Fibroblast of skin of scalp (primary cell): Measurements from ENCODE around the gene AMHR2.

Source experiments
- DNase-seq: peaks from one replicate; pipeline ENCODE4 v3.0.0-alpha.2; 2013

Gene AMHR2

DNA sequence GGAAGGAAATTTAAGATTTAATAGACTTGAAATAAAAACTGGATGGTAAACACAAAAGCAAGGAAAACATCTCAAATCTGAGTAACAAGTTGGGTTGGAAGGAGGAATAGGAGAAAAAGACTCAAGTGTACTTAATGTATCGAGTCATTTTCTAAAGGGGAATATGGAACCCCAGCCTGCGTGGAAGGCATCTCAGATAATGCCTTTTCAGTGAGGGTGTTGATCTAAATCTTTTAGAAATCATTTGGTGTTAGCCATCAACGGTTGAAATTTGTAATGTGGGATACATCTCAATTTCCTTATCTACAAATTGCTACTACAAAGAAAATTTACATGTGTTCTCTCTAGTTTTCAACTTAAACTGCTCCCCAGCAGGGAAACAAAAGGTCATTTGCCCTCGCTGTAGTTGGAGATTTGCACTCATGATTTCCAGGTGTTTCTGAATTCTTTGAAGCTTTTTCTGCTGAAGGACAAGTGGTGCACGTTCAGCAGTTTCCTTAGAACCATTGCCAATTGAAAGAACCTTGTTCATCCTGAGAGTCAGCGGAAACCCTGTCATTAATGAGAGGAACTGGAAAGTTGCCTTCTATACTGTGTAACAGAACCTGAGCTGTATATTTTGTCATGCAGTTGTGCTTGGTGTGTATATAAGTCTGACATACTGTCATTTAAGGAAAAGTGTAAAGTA lies 30.4 kb downstream of the AMHR2 start:
- no peak for DNase-seq

DNA sequence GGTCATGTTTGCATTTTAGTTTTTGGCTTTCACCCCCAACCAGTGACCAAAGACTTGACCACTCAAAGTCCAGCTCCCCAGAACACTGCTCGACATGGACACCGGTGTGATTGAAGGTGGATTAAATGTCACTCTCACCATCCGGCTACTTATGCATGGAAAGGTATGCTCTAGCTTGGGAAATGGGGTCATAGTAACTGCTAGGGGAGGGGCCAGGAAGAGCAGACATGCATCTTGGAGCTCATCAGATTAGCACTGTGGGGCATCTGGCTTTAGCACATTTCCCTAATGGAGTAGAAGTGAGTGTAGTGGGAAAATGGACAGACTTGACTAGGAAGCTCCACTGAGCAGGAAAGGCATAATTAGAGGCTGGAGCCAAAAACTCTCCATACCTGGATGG lies 31.1 kb downstream of the AMHR2 start:
- DNase-seq = no peak

DNA sequence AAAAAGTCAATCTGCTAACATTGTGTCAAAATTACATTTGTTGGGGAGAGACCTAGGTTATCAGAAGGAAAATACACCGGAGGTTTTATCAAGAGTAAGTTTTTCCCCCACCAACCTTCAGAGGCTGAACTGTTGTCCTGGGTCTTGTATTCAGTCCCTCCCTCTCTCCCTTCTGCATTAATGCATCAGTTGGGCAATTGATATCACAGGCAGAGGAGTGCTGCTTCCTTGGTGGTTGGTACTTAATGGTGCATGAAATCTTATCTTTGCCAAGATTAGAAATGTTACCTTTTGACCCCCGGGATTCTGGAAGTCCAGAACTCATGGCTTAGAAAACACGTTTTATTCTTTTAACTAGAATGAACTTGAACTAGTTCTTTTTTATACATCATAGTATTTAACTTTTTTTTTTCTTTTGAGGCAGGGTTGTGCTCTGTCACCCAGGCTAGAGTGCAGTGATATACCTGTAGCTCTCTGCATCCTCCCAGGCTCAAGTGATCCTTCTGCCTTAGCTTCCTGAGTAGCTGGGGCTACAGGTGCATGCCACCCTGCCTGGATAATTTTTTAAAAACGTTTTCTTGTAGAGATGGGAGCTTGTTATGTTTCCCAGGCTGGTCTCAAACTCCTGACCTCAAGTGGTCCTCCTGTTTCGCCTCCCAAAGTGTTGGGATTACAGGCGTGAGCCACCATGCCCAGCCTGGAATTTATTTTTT lies 33.2 kb downstream of the AMHR2 start:
- no peak for DNase-seq

DNA sequence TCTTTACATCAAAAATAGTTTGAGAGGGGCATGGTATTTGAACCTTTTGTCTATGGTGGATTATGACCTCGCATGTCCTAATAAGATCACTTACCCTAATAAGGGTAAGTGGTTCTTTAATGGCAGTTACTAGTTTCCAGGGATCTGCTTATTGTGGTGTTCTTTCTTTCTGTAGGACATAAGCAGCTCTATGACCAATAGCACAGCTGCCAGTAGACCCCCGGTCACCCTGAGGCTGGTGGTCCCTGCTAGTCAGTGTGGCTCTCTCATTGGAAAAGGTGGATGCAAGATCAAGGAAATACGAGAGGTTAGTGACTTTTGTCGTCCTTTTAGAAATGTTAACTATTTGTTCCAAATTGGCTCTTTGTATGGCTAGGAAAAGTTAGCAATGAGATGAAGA lies 35.4 kb downstream of the AMHR2 start:
- no peak for DNase-seq

DNA sequence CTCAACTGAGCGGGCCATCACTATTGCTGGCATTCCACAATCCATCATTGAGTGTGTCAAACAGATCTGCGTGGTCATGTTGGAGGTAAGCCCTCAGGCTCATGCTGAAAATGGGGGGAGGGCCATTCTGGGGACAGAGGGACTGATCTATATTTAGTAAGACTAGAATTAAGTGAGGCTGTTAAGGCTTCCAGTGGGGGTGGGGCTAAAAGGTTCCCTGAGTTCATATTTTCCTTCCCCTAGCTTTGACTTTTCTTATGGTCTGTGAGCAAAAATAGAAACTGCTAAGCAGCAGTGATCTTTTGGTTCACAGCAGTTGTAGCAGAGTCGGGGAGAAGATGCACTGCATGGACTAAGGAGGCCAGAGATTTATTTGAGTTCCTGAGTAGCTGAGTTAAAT lies 37.4 kb downstream of the AMHR2 start:
- no peak for DNase-seq

DNA sequence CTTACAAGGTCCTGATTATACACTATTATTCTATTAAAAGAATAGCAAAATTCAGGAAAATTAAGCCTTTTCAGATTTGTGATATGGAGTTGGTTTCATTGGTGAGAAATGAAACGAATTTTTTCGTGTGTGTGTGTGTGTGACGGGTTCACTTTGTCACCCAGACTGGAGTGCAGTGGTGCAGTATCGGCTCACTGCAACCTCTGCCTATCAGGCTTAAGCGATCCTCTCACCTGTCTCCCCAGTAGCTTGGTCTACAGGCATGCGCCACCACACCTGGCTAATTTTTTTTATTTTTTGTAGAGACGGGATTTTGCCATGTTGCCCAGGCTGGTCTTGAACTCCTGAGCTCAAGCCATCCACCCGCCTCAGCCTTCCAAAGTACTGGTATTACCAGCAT lies 37.9 kb downstream of the AMHR2 start:
- DNase-seq = no peak

DNA sequence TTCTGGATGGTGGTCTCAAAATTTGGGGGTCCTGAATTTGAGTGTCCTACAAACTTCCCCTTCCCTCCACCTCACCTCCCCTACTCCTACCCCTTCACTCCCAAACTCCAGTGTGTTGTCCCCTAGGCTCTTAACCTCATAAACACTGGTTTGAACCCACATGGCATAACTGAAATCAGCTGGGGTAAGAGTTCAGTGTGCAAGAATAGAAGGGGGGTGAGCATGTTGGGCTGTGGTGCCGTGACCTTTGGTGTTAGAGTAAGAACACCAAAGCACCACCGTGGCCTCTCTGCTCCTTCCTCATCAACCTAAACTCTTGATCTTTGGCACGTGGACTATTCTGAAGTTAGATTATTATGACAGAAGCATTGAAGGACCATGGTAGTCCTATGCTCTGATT lies 39.3 kb downstream of the AMHR2 start:
- no peak for DNase-seq

DNA sequence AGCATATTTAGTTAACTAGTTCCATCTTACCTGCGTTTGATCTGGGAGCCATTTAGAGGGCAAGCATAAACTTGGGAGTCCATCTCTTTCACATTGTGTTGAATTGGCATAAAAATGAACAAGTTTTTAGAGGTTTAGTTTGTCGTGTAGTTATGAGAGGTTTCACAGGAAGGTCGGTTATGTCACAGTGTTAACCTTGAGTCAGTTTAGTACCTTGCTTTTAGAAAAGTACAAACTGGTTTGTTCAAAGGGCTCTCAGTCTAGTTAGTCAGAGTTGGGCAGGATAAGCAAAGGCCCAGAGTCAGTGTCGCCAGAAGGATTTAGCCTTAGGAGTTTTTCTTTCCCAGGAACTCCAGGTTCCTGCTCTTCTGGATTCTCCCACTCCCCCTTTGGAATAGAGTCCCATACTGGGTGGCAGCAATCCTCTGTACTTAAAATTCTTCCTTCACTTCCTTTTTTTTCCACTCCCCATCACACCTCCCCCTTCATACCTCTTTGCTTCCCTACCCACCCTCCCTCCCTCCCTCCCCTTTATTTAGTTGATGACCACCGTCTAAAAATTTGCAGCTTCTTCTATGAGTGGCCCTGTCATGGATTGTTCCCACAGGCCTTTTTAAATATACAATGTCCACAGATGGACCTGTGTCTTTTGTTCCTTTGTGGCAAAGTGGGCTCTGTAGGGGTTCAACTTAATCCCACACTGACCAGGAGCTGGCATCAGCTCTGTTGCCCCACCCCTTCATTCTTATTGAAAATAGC lies 40.3 kb downstream of the AMHR2 start:
- DNase-seq = no peak

DNA sequence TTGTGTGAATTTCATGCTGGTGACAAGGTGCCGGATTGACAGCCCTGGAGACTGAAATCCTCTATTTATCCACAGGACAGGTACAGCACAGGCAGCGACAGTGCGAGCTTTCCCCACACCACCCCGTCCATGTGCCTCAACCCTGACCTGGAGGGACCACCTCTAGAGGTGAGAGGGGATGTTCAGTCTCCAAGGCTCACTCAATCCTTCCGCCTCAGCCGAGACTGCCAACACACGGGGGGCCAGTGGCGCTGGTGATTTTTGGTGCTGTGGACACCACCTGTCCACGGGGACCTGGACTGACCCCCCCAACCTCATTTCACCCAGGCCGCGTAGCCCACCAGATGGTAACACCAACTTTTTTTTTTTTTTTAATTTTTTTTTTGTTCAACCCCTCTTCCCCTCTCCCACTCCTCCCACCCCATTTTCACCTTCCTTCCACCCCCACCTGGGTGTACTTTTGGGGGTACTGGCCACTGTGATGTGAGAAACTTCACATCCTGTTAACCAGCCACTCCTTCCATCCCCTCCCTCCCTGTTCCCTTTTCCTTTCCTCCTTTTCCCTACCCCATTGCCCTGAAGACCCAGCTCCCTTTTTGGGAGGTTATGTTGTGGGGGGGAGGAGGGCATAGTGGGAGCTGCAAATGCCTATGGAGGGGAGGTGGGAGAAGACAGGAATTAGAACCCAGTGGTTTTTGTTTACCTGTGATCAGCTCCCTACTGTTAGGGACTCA lies 41.2 kb downstream of the AMHR2 start:
- no peak for DNase-seq

DNA sequence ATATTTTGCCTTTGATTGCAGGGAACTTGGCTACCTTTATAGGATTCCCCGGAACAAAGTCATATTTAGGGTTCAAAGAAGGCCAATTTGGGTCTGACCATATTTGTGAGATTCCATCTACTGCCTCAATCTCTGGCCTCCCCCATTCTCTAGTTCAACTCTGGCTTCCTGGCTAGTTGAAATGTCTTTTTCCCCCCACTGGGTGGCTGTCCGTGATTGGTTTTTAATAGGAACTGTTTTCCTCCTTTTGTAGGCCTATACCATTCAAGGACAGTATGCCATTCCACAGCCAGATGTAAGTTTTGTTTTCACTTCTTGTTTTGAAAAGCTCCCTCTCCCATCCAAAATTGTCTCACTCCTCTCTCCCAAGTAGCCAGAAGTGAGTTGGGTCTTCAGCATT lies 42.0 kb downstream of the AMHR2 start:
- DNase-seq = no peak

DNA sequence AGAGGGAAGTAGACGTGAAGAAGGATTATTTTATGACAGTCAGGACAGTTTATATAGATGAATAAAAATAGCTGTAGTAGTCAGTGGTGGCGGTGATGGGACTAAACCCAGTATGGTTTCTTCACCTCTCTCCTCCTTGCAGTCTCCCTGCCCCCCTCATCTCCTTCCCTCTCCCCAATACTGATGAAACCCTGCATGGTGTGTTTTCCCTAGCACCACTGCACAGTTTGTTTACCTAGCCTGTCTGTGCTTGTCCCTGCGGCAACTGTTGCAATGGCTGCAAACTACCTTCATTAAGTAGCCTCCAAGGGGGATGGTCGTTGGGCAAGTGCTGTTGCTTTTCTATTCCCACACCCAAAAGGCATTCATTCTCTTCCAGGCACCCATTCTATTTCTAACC lies 43.0 kb downstream of the AMHR2 start:
- no peak for DNase-seq

DNA sequence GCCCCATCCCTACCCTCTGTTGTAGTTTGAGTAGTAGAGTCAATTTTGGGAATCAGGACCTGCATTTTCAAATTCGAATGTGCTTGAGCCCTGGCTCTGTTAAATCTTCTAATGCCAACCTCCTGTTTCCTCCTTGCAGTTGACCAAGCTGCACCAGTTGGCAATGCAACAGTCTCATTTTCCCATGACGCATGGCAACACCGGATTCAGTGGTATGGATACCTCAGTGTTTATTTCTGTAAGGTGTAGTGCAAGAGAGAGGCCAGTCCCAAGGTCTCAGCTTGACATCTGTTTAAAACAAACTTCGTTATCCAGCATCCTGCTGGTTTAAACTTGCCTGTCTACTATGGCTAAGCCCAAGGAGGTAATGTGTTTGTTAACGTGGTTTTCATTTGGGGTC lies 43.4 kb downstream of the AMHR2 start:
- no peak for DNase-seq

DNA sequence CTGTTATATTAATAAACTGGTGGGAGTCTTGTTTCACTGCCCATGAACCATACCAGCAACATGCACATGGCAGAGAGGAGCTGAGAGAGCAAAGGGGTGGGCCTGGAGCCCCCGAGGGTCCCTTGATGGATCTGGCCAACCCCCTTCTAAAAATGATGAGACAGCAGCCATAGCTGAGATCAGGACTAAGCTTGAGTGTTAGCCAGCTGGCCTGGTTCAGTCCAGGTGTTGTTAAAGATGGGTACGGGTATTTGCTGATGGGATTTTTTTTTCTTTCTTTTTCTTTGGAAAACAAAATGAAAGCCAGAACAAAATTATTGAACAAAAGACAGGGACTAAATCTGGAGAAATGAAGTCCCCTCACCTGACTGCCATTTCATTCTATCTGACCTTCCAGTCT lies 44.2 kb downstream of the AMHR2 start:
- no peak for DNase-seq

DNA sequence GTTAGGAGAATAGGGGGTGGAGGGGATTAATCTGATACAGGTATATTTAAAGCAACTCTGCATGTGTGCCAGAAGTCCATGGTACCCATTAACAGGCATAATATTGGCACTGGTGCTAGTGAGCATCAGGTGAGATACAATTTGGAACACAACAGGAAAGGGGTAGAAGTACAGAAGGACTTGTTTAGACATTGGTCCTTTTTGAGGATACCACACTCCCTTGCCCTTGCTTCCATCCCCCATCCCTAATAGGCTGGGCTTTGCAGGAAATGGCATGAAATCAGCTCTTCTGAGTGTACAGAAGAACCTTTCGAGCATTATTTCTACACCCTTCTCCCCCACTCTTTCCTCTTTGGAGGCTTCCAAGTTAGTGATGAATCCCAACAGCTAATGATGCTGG lies 44.6 kb downstream of the AMHR2 start:
- DNase-seq = no peak

DNA sequence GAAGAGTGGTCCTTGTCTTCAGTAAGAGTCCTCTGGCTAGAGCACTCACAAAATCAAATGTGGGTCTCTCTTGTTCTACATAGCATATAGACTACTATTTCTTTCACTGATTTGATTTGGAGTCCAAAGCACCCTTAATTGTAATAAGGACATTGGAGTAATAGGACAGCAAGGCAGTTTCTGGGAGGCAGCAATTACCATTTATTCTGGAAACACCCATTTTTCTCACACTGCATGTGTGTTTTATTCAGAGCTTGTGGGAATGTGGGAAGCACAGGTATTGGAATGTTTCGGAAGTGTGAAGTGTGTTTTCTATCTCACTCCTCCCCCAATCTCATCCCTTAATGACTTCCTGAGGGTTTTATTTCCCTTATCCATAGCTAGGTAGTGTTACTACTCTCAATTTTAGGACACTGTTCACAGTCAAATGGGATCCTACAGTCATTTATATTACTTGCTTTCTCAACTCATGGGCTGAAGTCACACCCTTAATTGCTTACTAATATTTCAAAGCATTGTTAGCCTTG lies 48.5 kb downstream of the AMHR2 start:
- DNase-seq = no peak

DNA sequence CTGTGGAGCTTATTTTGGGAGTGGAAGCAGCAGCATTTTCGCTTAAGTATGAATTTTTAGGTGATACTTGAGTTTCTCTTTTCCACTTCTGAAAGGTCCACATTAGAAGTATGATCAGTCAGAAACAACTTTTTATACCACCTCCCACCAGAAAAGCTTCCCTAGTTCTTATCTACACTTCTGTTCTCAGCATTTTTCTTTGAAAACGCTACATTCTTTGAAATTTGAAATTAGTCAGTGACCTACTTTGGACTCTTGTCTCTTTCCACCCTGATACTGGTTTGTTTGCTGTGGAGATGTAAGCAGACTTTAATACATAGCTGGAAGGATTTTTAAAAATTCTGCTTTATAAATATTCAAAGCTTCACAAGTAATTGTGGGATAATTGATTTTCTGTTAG lies 50.4 kb downstream of the AMHR2 start:
- no peak for DNase-seq

DNA sequence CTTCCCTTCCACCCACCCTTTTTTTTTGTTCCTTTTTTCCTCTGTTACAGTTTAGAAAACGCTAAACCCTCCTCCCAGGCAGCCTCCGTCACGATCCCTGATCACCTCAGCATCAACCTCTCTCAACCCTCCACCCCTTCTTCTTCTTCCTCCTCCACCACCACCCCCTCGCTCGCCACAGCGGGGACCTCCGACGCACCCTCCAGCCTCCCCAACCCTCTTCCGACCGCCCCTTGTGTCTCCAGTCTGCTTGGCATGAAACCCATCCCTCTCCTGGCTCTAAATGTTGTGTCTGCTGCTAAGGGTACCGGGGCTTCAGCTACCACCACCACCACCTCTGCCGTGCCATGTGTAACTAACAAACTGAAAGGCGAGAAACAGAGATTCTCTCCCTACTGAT lies 51.2 kb downstream of the AMHR2 start:
- no peak for DNase-seq

DNA sequence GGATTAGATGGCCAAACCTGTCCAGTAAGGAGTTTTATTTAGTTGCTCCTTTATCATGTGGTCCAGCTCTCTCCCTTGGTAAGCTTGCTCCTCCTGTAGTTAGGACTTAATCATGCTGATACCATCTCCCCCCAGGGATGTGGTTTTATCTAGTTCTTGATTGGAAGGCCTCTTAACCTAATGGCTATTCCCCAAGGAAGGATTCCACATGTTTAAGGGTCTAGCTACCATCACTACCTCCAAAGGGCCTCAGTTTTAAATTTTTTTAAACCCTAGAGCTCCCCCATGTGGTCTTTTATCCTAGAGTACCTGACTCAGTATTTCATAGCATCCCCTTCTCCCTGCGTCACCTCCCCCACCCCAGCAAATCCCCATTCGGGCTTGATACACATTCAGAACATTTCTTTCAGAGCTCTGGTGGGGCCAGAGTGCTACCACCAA lies 53.1 kb downstream of the AMHR2 start:
- DNase-seq = peak; percentile 47

DNA sequence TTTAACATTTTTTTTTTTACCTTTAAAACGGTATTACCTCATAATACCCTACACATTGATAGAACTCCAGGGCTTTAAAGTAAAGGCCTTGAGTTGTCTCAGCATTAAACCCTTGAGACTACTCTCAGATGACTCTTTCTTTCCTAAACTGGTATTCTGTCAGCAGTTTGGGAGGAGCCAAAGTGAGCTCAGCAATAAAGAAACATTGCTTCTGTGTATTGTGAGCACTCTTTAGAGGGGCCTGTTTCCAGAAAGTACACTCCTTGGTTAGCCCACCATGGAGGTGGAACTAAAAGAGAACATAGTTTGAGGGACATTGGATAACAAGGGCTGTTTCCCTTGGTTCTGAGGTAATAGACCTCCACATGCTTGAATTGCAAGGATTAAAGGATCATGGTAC lies 55.2 kb downstream of the AMHR2 start:
- no peak for DNase-seq

DNA sequence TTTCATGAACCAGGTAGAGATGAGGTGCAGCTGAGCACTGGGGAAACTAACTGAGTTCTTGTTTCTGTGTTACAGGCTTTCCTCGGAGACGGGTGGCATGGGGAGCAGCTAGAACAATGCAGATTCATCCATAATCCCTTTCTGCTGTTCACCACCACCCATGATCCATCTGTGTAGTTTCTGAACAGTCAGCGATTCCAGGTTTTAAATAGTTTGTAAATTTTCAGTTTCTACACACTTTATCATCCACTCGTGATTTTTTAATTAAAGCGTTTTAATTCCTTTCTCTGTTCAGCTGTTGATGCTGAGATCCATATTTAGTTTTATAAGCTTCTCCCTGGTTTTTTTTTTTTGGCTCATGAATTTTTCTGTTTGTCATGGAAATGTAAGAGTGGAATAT lies 55.7 kb downstream of the AMHR2 start:
- no peak for DNase-seq

DNA sequence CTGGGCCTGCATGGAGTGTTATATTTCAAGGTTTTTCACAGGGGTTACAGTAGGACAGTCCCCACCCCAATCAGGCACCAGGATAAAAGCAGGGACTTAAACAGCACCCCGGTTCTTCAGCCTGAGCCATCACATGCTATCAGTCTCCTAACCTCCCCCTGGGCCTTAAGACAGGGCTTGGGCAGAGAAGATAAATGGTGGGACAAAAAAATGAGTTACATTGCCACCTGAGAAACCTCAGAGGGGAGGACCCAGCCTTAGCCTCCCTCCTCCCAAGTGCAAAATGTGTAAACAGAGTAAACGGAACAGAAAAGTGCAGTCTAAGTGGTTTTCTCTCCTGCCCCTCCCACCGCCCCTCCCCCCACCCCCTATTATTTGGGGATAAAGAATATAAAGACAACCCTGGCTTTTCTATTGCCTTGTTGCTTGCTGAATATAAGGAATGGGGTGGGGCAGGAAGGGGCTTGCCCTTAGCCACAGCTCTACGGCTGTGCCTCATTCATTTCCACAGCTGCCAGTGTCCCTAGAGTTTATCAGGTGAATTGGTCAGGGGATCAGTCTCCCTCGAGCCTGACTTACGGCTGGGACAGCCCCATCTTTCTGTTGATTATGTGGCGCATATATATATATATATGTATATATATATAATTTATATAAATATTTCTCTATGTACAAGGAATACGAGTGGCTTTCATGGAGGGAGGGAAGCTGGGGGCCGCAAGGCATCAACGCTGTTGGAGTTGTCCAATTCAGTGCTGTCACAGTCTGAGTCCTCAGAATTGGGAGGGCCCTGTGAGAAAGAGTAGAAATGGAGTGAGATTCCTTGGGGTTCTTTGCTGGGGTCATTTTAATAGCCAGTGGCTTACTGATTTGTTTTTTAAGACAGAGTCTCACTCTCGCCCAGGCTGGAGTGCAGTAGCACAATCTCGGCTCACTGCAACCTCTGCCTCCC lies 57.1 kb downstream of the AMHR2 start:
- no peak for DNase-seq
